C4-2B (cell line): ENCODE data around the gene CCR4.
"Not testable (repeated sequence)": the region's sequence is repeated elsewhere in the genome, so short reads cannot be mapped to it uniquely, and the experiment has no call there.

Experiments used
- H3K27ac ChIP-seq: fragments of 450-650 bp; 2 replicates; pipeline ENCODE4 v1.5.1; 2017
- ZFX ChIP-seq: fragments of 450-650 bp; IDR thresholded peaks from 2 replicates; pipeline ENCODE4 v1.6.1; 2017
- TF ChIP-seq, protein P1 (sequence below): fragments of 450-650 bp; conservative IDR thresholded peaks from 2 replicates; pipeline ENCODE4 v1.5.1; 2017; ENCODE audit warnings: mild to moderate bottlenecking

Gene CCR4

DNA sequence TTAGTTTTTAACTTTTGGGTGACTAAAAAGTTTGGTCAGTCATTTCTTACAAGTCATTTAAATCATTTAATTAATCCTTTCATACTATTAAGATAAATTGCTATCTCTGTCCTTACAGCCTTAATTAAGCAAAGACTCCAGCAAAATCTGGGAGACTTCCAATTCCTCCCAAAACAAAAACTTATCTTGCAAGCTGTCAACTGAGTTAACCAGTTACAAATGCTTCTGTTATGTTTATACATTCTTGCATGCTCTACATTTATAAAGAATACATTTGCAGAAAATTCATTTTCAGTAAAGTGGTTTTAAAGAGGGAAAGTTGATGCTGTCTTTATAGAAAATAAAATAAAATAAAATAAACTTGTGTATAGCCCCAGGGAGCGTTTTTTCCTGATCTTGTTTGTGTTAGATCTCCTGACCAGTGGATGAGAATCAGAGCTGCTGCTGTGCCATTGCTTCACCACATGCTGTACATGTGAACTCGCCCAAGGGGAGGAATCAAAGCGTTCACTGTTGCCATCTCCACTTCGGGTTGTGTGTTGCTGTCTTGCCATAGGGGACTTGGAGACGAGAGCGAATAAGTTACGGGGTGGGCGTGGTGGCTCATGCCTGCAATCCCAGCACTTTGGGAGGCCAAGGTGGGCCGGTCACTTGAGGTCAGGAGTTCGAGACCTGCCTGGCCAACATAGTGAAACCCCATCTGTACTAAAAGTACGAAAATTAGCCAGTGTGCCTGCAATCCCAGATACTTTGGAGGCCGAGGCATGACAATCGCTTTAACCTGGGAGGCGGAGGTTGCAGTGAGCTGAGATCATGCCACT is 5.5 kb downstream of the CCR4 start:
- no peak for TF ChIP-seq ZFX
- TF ChIP-seq, protein P1, sequence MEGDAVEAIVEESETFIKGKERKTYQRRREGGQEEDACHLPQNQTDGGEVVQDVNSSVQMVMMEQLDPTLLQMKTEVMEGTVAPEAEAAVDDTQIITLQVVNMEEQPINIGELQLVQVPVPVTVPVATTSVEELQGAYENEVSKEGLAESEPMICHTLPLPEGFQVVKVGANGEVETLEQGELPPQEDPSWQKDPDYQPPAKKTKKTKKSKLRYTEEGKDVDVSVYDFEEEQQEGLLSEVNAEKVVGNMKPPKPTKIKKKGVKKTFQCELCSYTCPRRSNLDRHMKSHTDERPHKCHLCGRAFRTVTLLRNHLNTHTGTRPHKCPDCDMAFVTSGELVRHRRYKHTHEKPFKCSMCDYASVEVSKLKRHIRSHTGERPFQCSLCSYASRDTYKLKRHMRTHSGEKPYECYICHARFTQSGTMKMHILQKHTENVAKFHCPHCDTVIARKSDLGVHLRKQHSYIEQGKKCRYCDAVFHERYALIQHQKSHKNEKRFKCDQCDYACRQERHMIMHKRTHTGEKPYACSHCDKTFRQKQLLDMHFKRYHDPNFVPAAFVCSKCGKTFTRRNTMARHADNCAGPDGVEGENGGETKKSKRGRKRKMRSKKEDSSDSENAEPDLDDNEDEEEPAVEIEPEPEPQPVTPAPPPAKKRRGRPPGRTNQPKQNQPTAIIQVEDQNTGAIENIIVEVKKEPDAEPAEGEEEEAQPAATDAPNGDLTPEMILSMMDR, result no peak
- H3K27ac ChIP-seq, result no peak overlapping the region

DNA sequence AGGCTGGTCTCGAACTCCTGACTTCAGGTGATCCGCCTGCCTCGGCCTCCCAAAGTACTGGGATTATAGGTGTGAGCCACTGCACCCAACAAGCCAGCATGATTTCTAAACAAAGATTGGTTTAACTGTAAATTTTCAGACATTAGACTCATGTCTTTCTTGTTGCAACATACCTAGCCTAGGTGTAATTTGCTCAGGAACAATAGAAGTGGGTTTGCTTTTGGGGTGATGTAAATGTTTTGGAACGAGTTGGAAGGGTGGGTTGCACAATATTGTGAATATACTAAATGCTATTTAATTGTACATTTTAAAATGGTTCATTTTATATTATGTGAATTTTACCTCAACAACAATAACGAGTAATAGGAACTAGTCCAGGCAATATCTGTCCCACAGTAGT is 7.1 kb downstream of the CCR4 start:
- TF ChIP-seq ZFX, result no peak
- TF ChIP-seq, protein P1, result no peak
- no peak overlapping the region for H3K27ac ChIP-seq

DNA sequence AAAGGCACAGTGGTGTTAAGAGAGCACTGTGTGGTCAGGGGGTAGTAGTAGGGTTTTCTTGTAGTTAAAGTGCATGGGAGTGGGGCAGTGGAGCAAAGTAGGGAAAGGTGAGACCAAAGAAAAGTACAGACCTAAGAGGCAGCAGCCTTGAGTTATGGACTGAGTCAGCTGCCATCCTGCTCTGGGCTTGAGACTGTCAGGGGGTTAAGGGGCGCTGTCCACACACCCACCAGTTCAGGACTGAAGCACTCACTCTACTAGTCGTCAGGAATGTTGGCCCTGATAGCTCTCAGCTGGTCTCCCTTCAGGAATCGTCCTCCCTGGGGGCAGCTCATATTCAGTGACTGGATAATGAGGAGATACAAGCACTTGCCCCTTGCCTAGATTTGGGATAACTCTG is 7.9 kb downstream of the CCR4 start:
- no peak for TF ChIP-seq ZFX
- TF ChIP-seq, protein P1, result no peak
- no peak overlapping the region for H3K27ac ChIP-seq

DNA sequence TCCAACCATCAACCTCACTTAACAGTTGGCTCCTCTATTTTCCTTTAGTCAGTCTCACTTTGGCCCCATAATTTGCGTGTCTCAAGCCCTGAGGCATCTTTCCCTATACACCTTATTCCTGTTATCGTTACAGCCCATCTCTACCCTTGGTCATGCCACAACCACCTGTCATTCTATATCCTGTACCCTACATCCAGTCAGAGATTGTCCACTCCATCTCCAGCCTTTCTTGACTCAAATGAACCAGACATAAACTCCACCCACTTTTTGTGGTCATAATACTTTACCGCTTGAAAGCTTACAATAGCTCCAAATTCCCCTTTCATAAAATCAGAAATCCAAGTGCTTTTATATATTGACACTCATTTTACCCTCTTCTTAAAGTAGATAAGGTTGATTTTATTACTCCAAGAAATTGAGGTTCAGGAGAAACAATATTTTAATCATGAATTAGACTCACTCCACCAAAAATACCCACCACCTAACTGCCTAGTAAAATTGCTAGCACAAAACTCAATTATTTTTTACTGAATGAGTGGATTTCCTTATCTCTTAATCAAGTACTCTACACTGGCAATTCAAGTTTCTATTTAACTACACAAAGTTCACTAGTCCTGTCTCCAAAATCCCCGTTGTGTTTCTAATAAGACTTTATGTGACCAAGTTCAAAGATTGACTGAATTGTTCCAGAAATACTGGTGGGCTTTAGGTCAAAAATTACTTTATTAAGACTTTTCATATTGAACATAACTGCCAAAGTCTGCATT is 9.1 kb downstream of the CCR4 start:
- H3K27ac ChIP-seq, result no peak overlapping the region
- TF ChIP-seq, protein P1, result no peak
- TF ChIP-seq ZFX, result no peak

DNA sequence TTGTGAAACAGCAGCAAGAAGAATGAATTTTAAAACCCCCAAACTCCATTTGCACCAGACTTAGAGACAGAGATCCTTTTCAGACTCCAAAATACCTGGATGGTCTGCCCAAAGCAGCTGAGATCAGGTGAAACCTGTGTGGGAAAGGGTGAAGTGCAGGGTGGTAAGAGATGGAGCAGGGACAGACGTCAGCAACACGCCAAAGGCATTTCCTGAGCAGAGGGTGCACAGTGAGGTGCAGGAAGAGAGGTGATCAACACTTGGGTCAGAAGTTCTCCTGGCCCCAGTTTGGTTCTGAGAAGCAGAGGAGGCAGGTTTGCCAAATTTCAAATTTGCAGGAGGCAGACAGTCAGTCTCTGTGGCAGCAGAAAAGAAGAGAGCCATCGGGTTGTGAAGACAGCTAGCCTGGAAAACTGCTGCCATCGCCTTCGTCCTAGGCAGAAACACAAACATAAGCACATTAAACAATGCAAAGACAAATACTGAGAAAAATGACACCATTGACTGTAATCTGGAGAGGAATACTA is 9.8 kb downstream of the CCR4 start:
- TF ChIP-seq, protein P1, result no peak
- TF ChIP-seq ZFX, result no peak
- H3K27ac ChIP-seq, result no peak overlapping the region

DNA sequence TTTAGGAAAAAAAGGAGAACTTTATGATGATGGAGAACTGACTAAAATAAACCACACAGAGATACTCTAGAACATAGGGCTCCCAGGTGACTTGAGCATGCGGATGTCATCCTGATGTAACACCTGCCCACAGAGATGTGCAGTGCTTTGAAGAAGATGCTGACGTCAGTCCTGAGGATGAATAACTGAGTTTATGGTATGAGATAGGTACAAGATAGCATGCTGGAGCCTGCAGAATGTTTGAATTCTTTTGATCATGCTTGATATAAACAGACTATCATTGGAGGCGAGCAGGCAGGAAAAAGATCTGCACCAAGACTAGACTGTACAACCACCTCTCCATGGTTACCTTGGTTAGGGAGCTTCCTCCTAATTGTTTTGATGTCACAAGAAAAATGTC is 12.4 kb downstream of the CCR4 start:
- H3K27ac ChIP-seq, result no peak overlapping the region
- no peak for TF ChIP-seq ZFX
- TF ChIP-seq, protein P1, result no peak

DNA sequence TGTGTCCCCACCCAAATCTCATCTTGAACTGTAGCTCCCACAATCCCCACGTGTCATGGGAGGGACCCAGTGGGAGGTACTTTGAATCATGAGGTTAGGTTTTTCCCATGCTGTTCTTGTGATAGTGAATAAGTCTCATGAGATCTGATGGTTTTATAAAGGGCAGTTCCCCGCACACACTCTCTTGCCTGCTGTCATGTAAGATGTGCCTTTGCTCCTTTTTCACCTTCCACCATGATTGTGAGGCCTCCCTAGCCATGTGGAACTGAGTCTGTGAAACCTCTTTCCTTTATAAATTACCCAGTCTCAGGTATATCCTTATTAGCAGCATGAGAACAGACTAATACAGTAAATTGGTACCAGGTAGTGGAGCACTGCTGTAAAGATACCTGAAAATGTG is 13.3 kb downstream of the CCR4 start:
- not testable (repeated sequence) for H3K27ac ChIP-seq

DNA sequence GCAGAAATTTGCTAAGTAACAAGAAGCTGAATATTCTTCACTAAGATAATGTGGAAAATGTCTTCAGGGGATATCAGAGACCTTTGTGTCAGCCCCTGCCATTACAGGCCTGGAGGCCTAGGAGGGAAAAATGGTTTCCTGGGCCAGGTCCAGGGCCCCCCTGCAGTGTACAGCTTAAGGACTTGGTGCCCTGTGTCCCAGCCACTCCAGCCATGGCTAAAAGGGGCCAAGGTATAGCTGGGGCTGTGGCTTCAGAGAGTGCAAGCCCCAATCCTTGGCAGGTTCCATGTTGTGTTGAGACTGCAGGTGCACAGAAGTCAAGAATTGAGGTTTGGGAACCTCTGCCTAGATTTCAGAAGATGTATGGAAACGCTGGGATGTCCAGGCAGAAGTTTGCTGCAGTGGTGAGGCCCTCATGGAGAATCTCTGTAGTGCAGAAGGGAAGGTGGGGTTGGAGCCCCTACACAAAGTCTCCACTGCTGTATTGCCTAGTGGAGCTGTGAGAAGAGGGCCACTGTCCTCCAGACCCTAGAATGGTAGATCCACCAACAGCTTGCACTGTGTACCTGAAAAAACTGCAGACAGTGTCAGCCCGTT is 14.3 kb downstream of the CCR4 start:
- H3K27ac ChIP-seq, result not testable (repeated sequence)

DNA sequence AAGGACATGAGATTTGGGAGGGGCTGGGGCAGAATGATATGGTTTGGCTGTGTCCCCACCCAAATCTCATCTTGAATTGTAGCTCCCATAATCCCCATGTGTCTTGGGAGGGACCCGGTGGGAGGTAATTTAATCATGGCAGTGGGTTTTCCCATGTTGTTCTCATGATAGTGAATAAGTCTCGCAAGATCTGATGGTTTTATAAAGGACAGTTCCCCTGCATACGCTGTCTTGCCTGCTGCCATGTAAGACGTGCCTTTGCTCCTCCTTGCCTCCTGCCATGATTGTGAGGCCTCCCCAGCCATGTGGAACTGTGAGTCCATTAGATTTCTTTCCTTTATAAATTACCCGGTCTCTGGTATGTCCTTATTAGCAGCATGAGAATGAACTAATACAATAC is 15.2 kb downstream of the CCR4 start:
- not testable (repeated sequence) for H3K27ac ChIP-seq
